HCT116 (cell line): ENCODE measurements around the gene LRRN2. TPM values are rescaled to one million over a fixed set of nuclear protein-coding genes. Genes with fewer than 3 reads are reported as not detected.

Experiments used
- ATAC-seq: fragments of 200-7000 bp; cut with Tn5 transposase; 2 replicates; pipeline ENCODE4 v1.9.1; 2020; ENCODE audit warnings: mild to moderate bottlenecking, moderate library complexity
- BruUV-seq: library from RNA; stranded (reverse); fragments of 400-500 nt; replicated peaks from 2 replicates; lab custom pipeline; 2021; lab: Mats Ljungman, UMichigan
- CTCF ChIA-PET: fragments of 300-600 bp; sonication (Branson Sonifier 250); formaldehyde crosslinking; loops from one replicate; lab custom pipeline; 2021; ENCODE audit warnings: antibody characterized with exemption; lab: Charles Lee
- POLR2A ChIA-PET: fragments of 300-600, 350-600 bp; sonication (Branson Sonifier 250); formaldehyde crosslinking; loops from one replicate; lab custom pipeline; 2021; ENCODE audit warnings: antibody characterized with exemption; lab: Charles Lee
- RAD21 ChIA-PET, 2 experiments: fragments of 300-600 bp; sonication (Branson Sonifier 250); formaldehyde crosslinking; loops; one replicate each; lab custom pipeline; 2023; ENCODE audit warnings: low total read pairs in 2 of 2; ENCODE audit not compliant: uncharacterized antibody in 2 of 2, unreplicated experiment in 2 of 2, low non-redundant PET in 1 of 2; lab: Charles Lee
- DNase-seq: peaks from one replicate; pipeline ENCODE4 v3.0.0-alpha.2; 2010; ENCODE audit warnings: low read depth, low spot score
- H2AFZ ChIP-seq: fragments of 200-600 bp; shearing (Covaris generic), sonication (generic); 2 replicates; pipeline ENCODE4 v1.6.1; 2017; ENCODE audit warnings: low read depth, mixed run types, mixed read lengths, antibody characterized with exemption, low read length; ENCODE audit not compliant: poor library complexity, severe bottlenecking
- H3K27ac ChIP-seq: 2 replicates; pipeline ENCODE4 v1.5.1; 2012; ENCODE audit warnings: low read depth, low read length
- H3K27me3 ChIP-seq: fragments of 200-600 bp; sonication (generic); 2 replicates; pipeline ENCODE4 v1.6.1; 2016; ENCODE audit warnings: mixed run types, low read length, mixed read lengths; ENCODE audit not compliant: insufficient read depth
- H3K36me3 ChIP-seq, 2 experiments: fragments of 200-500 bp in 1 of 2; fragments of 200-600 bp in 1 of 2; sonication (Bioruptor generic) in 1 of 2; sonication (generic) in 1 of 2; 2 replicates each; pipeline versions ENCODE4 v1.5.1 to v1.6.1; 2014 to 2016; ENCODE audit warnings: low read length in 2 of 2, inconsistent platforms in 1 of 2, mixed read lengths in 1 of 2, mixed run types in 1 of 2; ENCODE audit not compliant: insufficient read depth in 2 of 2, control insufficient read depth in 1 of 2
- H3K4me1 ChIP-seq, 2 experiments: fragments of 200-600 bp in 1 of 2; sonication (generic) in 1 of 2; 2 replicates each; pipeline versions ENCODE4 v1.5.1 to v1.6.1; 2012 to 2017; ENCODE audit warnings: low read length in 2 of 2, inconsistent platforms in 1 of 2, mild to moderate bottlenecking in 1 of 2, mixed read lengths in 1 of 2, mixed run types in 1 of 2, moderate library complexity in 1 of 2; ENCODE audit not compliant: insufficient read depth in 2 of 2, control insufficient read depth in 1 of 2
- H3K4me2 ChIP-seq: fragments of 200-600 bp; sonication (generic); 2 replicates; pipeline ENCODE4 v1.6.1; 2017; ENCODE audit warnings: mixed run types, low read length, mixed read lengths
- H3K4me3 ChIP-seq, 2 experiments: fragments of 200-600 bp in 1 of 2; sonication (generic) in 1 of 2; replicated peaks in 1 of 2; 2 replicates each; pipeline ENCODE4 v1.5.1; 2011 to 2016; ENCODE audit warnings: low read length in 2 of 2, control low read depth in 1 of 2, low read depth in 1 of 2, mild to moderate bottlenecking in 1 of 2, mixed read lengths in 1 of 2, mixed run types in 1 of 2
- H3K79me2 ChIP-seq: fragments of 200-600 bp; sonication (generic); 2 replicates; pipeline ENCODE4 v1.6.1; 2017; ENCODE audit warnings: mild to moderate bottlenecking, mixed run types, low read length, moderate library complexity, mixed read lengths; ENCODE audit not compliant: insufficient read depth
- H3K9ac ChIP-seq: fragments of 200-600 bp; sonication (generic); 2 replicates; pipeline ENCODE4 v1.6.1; 2016; ENCODE audit warnings: low read length, mixed read lengths
- H3K9me2 ChIP-seq: fragments of 200-600 bp; sonication (generic), shearing (Covaris generic); 2 replicates; pipeline ENCODE4 v1.6.1; 2017; ENCODE audit warnings: mixed run types, mild to moderate bottlenecking, moderate library complexity; ENCODE audit not compliant: insufficient read depth
- H3K9me3 ChIP-seq, 2 experiments: fragments of 200-500 bp in 1 of 2; fragments of 200-600 bp in 1 of 2; sonication (Bioruptor generic) in 1 of 2; sonication (generic) in 1 of 2; 2 replicates each; pipeline ENCODE4 v1.6.1; 2014 to 2017; ENCODE audit warnings: low read length in 2 of 2, mixed read lengths in 2 of 2, inconsistent platforms in 1 of 2, low read depth in 1 of 2, mild to moderate bottlenecking in 1 of 2, mixed run types in 1 of 2, moderate library complexity in 1 of 2; ENCODE audit not compliant: control insufficient read depth in 1 of 2, insufficient read depth in 1 of 2
- H4K20me1 ChIP-seq: fragments of 200-600 bp; sonication (generic), shearing (Covaris generic); 2 replicates; pipeline ENCODE4 v1.6.1; 2017; ENCODE audit warnings: mixed run types, mild to moderate bottlenecking, moderate library complexity; ENCODE audit not compliant: insufficient read depth
- EZH2 ChIP-seq: fragments of 200-600 bp; sonication (generic); IDR thresholded peaks from 2 replicates; pipeline ENCODE4 v1.6.1; 2017; ENCODE audit warnings: antibody characterized with exemption, mixed run types
- POLR2A ChIP-seq: IDR thresholded peaks from 2 replicates; pipeline ENCODE4 v1.7.0; 2011; ENCODE audit warnings: borderline replicate concordance; ENCODE audit not compliant: insufficient read depth, insufficient read length; ENCODE audit errors: extremely low read depth
- REST ChIP-seq: IDR thresholded peaks from 2 replicates; pipeline ENCODE4 v1.6.1; 2012; ENCODE audit warnings: low read depth
- SIN3A ChIP-seq: IDR thresholded peaks from 2 replicates; pipeline ENCODE4 v1.6.1; 2012; ENCODE audit warnings: low read depth
- SRF ChIP-seq: IDR thresholded peaks from 2 replicates; pipeline ENCODE4 v1.6.1; 2012; ENCODE audit warnings: low read depth
- TCF7L2 ChIP-seq: IDR thresholded peaks from 2 replicates; pipeline ENCODE4 v1.7.0; 2011; ENCODE audit warnings: borderline replicate concordance, inconsistent platforms; ENCODE audit not compliant: insufficient read depth, insufficient read length; ENCODE audit errors: extremely low read depth
- YY1 ChIP-seq: IDR thresholded peaks from 2 replicates; pipeline ENCODE4 v1.6.1; 2011; ENCODE audit warnings: low read length, low read depth, moderate library complexity, mild to moderate bottlenecking; ENCODE audit not compliant: insufficient replicate concordance; ENCODE audit errors: extremely low read depth
- ZFX ChIP-seq: fragments of 450-650 bp; IDR thresholded peaks from 2 replicates; pipeline ENCODE4 v1.6.1; 2017
- ZNF274 ChIP-seq: fragments of 200-500 bp; sonication (Bioruptor generic); IDR thresholded peaks from 2 replicates; pipeline ENCODE4 v1.6.1; 2014; ENCODE audit warnings: mild to moderate bottlenecking, low read depth, low read length, inconsistent platforms
- intact Hi-C: fragments of 100-400 bp; cut with micrococcal nuclease; formaldehyde crosslinking; loops from 2 replicates; pipeline ENCODE4 v1.10.0; 2022
- total RNA-seq: library from RNA; stranded (reverse); gene quantifications from one replicate; pipeline ENCODE4 v1.2.1, GENCODE V29; 2021; ENCODE audit not compliant: unreplicated experiment

Gene LRRN2
- total RNA-seq, 1 experiment from 2014 or later: 3.2 TPM

- no peaks in the 10 kb centered on the region for H3K79me2 ChIP-seq
- H3K4me1 ChIP-seq: no peaks in the 10 kb centered on the region
- DNase-seq: no peak
- no peak overlapping the region for H3K4me2 ChIP-seq
- RAD21 ChIA-PET: no interaction called here
- H3K4me3 ChIP-seq: no peak overlapping the region
- CTCF ChIA-PET: no interaction called here
- intact Hi-C loops: no loop called here
- no peak overlapping the region for H3K9ac ChIP-seq
- TF ChIP-seq SIN3A (no peak), TCF7L2 (no peak), YY1 (no peak), SRF (no peak), ZFX (no peak), EZH2 (no peak), POLR2A (no peak), ZNF274 (no peak), REST (no peak)
- TF ChIP-seq, all 23 proteins: peak for 0
- no peaks in the 10 kb centered on the region for H3K27me3 ChIP-seq
- POLR2A ChIA-PET: no interaction called here
- no peaks in the 10 kb centered on the region for H3K36me3 ChIP-seq
- BruUV-seq: no TSS peak
- no peak for ATAC-seq
- H3K9me2 ChIP-seq: no peaks in the 10 kb centered on the region
- no peaks in the 10 kb centered on the region for H3K9me3 ChIP-seq
- no peaks in the 10 kb centered on the region for H4K20me1 ChIP-seq
- no peak overlapping the region for H2AFZ ChIP-seq
- H3K27ac ChIP-seq: no peak overlapping the region
These were observed 26.5 kb downstream of the LRRN2 start for GRCh38 chr1:204659056-204659455.
